GM19463 (cell line): ENCODE results near the gene OSBPL5.

Source experiments
- ATAC-seq: cut with Tn5 transposase; IDR thresholded peaks from one replicate; pipeline ENCODE4 v1.9.1; 2021; ENCODE audit warnings: mild to moderate bottlenecking, moderate library complexity; ENCODE audit not compliant: unreplicated experiment

Gene OSBPL5

DNA sequence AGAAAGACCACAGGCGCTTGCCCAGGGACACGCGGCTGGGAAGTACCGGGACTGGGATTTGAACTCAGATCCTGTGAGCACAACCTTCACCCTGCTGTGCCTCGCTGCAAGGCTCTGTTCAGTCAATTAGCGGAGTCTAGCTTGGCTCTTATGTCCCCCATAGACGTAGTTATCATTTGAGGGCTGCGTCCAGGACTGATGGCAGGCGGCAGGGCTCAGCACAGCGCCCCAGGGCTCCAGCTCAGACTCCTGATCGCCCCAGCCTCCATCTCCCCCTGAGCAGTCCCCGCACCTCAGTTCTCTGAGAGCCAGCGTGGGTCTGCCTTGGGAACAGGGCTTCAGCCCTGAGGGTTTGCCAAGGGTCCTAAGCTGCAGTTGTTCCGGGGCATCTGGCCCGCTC lies 33.7 kb upstream of the OSBPL5 start:
- ATAC-seq = no peak

- no peak for ATAC-seq
Observed at GRCh38 chr11:3197878-3198528, 32.9 kb upstream of the OSBPL5 start.

DNA sequence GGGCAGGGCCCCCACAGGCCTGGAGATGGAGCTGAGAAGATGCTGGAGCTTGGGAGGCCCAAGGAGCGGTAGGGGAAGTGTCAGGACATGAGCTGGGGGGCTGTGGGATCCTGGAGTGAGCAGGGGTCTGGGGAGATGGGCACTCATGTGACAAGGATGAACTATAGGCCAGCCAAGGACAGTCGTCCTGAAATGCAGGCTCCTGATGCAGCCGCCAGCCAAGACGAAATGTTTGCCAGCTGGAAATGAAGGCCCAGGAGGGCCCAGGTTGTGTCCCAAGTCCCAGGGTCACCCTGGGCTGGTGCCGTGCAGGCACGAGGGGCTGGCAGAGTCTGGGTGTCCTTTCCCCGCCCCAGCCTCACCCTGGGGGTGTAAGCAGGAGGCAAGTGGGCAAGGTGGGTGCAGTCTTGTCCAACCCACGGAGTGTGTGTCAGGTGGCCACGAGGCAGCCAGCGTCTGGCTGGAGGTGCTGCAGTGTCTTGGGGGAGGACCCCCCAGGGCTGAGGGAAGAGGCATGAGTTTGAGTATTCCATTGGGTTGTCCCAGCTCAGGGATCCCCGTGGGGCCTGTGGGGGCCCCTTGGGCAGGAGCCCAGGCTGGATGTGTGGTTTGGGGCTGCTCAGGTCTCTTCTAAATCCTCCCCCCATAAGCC lies 32.1 kb upstream of the OSBPL5 start:
- ATAC-seq = no peak

DNA sequence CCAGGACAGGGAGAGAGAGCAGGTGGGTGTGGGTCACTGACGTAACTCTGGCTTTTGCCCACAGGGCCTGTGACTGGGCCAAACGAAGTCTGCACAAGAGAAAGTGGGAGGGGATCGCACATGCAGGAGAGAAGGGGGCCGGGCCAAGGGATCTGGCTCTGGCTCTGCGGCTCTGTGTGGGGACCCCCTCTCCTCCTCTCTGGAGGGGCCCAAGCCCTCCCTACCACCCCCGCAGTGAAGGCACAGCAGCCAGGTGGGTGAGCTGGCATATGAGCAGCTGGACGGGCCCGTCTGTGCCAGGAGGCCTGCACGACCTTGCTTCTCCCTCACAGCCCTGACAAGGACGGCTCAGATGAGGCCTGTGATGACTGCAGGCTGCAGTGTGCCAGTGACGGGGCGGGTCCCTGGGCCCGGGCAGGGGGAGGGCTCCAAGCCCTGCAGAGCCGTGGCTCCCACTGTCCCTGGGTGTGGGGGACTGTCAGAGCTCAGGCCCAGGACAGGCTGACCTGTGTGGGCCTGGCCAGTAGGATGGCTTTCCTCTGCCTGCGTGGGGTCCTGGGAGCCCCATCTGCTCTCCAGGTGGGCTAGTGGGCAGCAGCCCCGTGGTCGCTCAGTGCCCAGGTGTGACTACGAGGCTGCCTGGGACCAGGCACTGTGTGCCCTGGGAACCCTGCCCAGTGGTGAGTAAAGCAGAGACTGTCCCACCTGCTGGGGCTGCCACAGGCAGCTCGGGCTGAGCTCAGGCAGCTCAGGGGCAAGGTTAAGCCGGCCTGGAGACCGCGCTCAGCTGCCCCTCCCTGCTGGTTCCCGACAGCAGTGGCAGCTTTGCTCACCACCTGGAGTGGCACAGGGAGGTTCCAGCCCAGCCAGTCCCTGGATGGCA lies 31.3 kb upstream of the OSBPL5 start:
- no peak for ATAC-seq

DNA sequence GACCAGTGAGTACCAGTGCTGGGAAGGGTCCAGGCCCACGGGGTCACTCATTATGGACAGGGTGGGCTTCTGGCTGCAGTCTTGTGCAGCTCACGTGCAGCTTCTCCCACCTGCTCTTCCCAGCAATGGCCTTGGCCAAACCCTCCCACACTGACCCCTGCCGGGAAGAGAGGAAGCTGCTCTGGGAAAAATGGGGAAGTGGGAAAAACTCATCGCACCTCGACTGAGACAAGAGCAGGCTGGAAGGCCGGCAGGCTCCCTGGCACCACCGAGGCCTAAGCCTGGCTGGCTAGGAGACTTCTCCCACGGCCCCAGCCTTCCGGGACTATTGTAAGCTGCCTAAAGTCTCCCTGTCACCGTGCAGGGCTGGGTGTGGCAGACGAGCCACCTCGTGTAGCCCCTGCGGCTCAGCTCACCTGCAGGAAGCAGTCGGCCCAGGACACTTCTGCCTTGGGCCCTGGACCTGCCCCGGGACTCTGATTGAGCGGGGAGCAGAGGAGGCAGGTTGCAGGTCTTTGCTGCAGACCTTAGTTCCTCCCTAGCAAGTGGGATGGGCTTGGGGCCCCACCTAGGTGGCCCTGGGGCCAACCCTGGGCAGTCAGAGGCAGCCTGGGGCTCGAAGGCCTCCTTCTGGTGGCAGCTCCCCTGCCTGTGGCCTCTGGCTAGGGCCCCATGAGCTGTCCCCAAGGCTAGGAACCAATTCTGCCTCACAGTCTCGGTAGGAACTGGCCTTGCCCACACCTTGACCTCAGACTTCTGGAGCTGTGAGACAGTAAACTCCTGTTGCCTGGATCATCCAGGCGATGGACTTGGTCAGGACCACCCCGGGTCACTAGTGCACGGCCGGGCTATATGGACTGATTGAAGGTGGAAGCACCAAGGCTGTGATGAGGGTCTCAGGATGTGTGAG lies 30.4 kb upstream of the OSBPL5 start:
- ATAC-seq = no peak

GRCh38 chr11:3194016-3194816 lies 29.1 kb upstream of the OSBPL5 start:
- ATAC-seq = no peak

DNA sequence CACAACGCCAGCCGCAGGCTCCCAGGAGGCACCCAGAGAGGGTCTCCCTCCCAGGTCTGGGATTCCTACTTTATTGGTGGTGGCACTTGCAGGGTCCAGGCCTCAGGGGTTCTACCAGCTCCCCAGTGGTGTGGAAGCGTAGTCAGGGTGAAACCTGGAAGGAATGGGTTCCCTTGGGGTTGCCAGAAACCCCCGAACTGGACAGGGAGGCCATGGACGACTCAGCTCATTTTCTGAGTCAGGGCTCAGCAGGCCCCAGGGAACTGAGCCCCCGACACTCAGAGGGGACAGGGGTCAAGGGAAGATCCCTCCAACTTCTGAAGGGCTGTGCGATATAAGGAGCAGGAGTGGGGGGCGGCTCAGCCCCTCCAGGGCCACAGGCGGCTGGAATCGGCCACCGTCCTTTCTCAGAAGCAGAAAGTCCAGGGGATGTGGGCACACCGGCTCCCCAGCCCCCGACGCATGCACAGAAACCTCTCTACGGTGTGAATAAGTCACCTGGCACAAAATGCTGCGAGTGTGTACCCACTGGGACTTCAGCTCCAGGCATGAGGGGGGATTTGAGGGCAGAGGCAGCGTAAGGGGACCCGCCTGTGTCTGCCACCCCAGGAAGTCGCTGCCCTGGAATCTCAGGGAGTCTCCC lies 28.4 kb upstream of the OSBPL5 start:
- ATAC-seq = no peak

DNA sequence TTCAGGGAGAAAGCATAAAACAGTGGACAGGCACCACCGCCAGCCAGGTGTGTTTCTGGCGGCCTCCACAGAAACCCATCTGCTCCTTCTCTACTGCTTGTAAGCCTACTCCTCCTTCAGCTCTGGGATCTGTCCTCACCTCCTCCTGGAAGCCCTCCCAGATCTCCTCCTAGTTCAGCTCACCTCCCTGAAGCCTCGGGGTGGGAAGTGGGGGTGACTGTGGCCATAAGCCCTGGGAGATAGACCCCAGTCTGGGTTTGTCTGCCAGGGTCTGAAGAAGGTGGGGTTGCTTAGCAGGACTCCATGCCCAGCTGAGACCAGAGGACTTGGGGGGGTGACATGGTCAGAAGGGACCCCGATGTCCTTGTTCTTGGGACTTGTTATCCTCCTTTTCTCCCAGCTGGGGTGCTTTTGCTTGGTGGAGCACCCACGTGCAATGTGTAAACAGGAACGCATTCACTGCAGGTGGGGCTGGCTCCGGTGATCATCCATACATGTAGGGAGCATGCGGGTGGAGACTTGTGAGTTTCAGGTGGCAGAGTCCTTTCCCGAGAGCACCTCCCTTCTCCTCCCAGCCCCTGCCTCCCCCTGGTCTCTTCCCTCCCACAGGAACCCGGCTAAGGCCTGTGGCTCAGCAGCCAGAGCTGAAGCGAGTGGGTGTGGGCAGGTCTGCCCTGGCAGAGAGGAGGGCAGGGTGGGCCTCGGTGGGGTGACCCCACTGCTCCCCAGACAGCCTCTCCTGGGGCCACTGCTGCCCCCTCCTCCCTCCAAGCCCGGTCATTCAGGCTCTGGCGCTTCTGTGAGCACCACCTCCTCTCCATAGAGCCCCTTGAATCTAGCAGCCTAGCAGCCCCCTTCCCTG lies 27.6 kb upstream of the OSBPL5 start:
- ATAC-seq = no peak

GRCh38 chr11:3191586-3192324 lies 26.6 kb upstream of the OSBPL5 start:
- no peak for ATAC-seq

- no peak for ATAC-seq
Observed at GRCh38 chr11:3190600-3190999, 25.5 kb upstream of the OSBPL5 start.

DNA sequence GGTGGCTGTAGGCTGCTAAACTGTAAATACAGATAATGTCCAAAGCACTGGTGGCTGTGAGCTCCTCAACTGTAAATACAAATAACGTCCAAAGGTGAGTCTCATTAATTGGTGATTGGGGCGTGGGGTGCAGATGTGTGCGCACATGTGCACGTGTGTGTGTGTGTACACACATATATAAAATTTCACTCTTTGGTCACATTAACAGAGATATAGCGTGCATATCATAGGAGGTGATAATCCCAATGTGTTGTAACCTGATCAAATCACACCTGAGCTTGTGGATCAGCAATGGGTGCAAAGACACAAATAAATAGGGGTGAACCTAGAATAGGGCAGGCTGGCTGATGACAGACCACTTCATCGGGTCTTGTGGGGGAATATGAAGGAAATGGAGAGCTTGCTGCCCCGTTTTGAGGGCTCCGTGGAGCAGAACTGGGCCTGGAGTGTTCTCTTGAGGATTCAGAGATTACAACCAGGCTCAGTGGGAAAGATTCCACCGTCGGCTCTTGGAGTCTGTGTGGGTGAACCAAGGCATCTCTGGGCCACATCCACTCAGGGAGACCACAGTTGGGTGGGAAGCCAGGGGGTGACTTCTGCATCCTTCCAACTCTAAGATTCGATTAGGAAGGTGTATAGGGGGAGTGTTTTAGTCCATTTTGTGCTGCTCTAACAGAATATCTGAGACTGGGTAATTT lies 24.9 kb upstream of the OSBPL5 start:
- no peak for ATAC-seq

GRCh38 chr11:3189196-3189843 lies 24.2 kb upstream of the OSBPL5 start:
- no peak for ATAC-seq

DNA sequence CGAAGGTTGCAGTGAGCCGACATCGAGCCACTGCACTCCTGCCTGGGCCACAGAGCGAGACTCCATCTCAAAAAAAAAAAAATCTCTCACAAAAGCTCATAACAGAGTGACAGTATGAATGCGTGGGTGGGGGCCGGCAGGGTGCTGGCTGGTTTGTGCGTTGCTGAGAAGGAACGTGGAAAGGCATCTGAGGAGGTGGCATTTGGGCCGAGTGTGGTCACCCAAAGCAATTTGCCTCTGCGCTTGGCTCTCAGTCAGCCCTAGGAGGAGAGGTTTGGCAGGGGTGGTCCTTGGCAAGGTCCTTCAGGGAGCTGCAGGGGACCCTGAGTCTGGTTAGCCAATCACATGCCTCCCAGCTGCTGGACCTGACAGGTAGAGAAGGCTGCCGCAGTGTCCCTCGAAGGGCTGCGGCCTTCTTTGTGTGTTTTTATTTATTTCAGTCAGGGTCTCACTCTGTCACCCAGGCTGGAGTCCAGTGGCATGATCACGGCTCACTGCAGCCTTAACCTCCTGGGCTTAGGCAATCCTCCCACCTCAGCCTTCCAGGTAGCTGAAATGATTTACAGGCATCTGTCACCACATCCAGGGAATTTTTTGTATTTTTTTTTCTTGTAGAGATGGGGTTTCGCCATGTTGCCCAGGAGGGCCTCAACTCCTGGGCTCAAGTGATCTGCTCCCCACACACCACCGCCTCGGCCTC lies 23.5 kb upstream of the OSBPL5 start:
- no peak for ATAC-seq

DNA sequence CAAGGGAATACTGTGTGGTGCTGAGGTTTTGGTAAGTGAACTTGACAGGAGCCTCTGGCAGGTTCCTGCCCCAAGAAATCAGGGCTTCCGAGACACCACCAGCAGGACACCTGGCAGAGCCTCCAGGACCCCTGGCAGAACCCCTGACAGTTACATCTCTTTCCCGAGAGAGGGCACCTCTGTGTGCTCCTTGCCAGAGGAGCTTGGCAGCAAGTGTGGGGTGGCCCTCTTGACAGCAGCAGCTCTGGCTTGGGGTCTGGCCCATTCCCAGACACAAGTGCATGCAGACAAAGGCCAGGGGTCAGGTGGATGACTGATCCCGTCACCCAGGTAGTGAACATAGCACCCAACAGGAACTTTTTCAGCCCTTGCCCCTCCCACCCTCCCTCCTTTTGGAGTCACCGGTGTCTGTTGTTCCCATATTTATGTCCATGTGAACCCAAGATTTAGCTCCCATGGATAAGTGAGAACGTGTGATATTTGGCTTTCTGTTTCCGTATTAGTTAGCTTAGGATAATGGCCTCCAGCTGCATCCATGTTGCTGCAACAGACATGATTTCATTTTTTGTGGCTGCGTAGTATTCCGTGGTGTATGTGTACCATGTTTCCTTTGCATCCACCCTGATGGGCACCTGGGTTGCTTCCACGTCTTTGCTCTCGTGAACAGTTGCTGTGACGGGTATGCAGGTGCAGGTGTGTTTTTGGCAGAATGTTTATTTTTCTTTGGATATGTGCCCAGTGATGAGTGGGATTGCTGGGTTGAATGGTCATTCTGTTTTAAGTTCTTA lies 21.2 kb upstream of the OSBPL5 start:
- no peak for ATAC-seq

GRCh38 chr11:3184732-3185347 lies 19.7 kb upstream of the OSBPL5 start:
- no peak for ATAC-seq
